NCI-H1048 (cell line): ENCODE data around the gene CCDC107.
"Not testable (repeated sequence)": the region's sequence is repeated elsewhere in the genome, so short reads cannot be mapped to it uniquely, and the experiment has no call there.

Source experiments
- DNase-seq: peaks from one replicate; lab custom pipeline; 2025; lab: John Stamatoyannopoulos, UW

CCDC107 gene

DNA sequence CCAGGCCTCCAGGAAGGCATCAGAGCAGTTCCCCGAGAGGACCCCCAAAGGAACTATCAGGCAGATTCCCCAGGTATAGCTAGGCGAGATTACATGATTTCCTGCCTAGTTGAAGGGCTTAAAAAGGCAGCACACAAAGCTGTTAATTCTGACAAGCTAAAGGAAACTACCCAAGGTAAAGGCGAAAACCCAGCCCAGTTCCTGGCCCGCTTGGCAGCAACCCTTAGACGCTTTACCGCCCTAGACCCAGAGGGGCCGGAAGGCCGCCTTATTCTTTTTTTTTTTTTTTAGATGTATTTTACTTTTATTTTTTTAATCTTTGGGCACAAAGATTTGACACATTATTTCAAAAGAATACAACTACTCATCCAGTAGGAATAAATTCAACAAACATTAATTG lies 19.3 kb upstream of the CCDC107 start:
- DNase-seq, result not testable (repeated sequence)

DNA sequence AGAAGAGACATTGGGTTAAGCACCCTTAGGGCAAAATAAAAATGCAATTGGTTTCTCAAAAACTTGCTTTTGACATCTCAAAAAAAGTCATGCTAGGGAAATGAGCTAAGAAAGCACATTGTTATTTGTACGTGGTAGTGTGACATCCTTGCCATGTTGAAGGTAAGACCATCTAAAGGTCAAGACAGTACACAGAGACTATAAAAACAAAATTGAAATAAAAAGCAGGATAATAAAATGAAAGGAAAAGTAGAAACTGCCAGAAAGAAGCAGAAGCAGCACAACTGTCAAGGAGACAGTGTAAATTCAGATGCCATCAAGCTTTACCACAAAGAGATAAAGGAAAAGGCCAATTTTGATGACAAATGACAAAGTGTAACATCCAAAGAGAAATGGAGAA lies 18.9 kb upstream of the CCDC107 start:
- DNase-seq, result not testable (repeated sequence)

GRCh38 chr9:35639631-35640030 lies 18.5 kb upstream of the CCDC107 start:
- DNase-seq, result no peak

DNA sequence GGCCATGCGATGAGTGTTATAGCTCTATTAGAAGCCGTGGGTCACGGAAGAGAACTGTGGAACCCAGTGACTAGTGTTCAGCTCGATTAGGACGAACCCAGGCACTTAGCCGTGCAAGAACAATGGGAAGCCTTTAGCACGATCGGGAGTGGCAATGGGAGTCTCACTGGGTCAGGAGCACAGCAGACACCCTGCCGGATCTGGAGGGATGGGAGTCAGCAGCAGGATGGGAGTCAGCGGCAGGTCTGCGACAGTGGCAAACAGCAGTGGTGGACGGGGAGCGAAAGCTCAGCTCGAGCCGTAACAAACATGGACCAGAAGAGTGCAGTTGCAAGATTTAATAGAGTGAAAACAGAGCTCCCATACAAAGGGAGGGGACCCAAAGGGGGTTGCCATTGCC lies 17.7 kb upstream of the CCDC107 start:
- DNase-seq, result not testable (repeated sequence)

DNA sequence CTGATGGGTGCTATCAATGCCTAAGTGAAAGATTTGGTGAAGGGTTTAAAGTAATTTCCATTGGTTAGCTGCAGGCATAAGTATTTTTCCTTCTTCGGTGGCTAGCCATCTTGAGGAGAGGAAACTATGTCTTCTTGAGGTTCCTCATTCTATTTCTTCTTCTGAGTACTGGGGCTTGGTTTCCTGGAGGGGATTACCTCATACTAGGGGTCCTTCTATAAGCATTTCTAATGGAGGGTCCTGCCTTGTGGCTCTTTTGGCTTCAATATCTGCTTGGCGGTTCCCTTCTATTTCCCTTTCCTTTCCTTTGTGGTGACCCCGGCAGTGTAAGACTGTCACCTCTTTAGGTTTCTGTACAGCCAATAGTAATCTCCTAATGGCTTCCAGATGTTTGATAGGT lies 16.6 kb upstream of the CCDC107 start:
- not testable (repeated sequence) for DNase-seq

DNA sequence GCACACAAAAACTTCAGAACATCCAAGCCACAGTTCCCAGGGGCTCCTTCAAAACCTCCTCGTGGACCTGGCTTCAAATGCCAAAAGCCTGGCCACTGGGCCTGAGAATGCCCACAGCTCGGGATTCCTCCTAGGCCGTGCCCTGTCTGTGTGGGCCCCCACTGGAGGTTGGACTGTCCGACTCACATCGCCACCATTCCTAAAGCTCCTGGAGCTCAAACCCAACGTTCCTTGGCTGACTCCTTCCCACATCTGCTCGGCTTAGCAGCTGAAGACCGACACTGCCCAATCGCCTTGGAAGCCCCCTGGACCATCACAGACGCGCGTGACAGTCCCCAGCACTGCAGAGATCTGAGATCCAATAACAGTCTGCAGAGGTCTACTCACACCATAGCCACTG lies 15.0 kb upstream of the CCDC107 start:
- DNase-seq, result no peak

DNA sequence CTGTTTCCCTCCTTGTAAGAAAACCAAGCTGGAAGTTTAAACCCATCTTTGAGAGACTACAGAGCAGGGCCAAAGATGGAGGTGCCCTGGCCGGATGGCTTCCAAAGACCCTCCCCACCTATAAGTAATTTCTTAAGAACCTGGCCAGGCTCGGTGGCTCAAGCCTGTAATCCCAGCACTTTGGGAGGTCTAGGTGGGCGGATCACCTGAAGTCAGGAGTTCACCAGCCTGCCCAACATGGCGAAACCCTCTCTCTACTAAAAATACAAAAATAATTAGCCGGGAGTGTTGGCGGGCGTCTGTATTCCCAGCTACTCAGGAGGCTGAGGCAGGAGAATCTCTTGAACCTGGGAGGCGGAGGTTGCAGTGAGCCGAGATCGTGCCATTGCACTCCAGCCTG lies 12.4 kb upstream of the CCDC107 start:
- DNase-seq, result not testable (repeated sequence)

GRCh38 chr9:35646153-35646532 lies 11.9 kb upstream of the CCDC107 start:
- no peak for DNase-seq

DNA sequence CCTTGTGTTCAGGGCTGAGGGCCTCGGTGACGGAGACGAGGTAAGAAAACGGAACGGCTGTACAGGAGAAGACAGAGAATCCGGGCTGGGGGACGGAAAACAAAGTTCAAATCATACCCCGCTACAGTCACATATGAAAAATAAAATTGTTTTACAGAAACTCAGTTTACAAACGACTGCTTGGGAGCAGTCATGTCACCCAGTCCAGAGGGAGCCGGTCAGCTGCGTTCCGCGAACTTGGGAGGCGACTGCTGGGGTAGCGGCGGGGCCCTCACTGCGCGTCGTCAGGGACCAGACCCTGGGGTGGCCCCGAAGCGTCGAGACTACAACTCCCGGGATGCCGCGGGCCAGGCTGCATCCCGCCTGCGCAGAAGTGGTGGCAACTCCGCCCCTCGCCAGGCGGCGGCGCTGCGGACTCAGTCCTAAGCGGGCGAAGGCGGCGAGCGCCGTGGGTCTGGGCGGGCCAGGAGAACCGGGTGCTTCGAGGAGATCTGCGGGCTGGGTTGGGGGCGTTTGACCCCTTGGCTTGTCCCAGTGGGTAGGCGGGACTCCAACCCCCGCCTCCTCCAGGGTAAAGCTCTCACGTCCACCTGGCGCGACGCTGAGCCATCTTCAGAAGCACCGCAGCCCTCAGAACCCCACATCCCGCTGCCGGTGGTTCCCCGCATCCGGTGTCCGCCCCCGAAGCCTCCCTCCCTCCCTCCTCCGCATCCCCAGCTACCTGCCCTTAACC lies 11.4 kb upstream of the CCDC107 start:
- peak; percentile 64 for DNase-seq

DNA sequence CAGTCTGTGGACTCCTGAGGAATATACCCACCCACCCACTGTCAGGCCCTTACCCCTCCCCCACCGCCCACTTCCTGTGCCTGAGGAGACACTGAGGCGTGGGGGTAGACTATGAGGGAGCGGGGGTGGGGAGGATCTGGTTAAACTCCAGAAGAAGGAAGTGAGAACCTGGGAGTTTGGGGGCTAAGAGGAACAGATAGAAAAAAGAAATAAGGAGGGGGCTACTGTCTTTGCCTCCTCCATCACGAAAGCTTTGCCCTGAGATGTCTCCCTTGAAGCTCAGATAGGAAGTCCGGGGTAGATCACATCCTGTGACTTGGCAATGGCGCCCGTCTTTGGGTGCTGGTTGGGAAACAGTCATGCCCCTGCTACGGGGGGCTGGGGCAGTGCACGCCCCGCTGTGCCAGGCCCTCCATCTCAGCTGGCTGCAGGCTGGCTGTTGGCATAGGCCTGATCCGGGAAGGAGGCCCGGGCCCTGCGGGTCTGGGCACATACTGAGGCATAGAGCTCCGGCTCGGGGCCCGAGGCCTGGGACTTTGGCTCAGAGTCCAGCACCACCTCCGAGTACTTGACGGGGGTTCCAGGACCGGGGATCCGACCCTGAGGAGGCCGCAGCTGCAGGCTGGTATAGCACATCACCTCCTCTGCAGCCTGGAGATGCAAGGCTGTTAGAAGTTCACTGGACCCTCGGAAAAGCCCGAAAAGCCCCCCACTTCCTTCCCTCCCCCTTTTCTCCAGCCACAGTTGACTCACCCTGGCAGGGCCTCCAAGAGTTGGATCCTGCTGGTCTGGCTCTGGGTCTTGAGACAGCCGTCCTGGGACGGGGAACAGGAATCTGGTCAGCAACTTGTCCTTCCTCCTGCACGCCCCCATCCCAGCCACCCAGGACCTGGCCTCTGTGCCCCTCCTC lies 8.4 kb upstream of the CCDC107 start:
- DNase-seq, result no peak

GRCh38 chr9:35650341-35651158 lies 7.5 kb upstream of the CCDC107 start, which contains the start of gene SIT1:
SIT1 (minus strand) TSS chr9:35650931; CDS start chr9:35650853, 78 bp downstream.
- no peak for DNase-seq

- DNase-seq, result no peak
Observed at GRCh38 chr9:35651956-35652828, 5.9 kb upstream of the CCDC107 start.

GRCh38 chr9:35652829-35653209 lies 5.3 kb upstream of the CCDC107 start:
- DNase-seq, result no peak

DNA sequence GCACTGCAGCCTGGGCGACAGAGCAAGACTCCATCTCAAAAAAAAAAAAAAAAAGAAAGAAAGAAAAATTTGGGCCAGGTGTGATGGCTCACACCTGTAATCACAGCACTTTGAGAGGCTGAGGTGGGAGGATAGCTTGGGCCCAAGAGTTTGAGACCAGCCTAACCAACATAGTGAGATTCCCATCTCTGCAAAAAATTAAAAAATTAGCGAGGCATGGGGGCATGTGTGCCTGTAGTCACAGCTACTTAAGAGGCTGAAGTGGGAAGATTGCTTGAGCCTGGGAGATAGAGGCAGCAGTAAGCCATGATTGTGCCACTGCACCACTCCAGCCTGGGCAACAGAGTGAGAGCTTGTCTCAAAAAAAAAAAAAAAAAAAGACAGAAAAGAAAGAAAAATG lies 4.5 kb upstream of the CCDC107 start:
- no peak for DNase-seq

- no peak for DNase-seq
Observed at GRCh38 chr9:35656348-35656747, 1.7 kb upstream of the CCDC107 start.

GRCh38 chr9:35656831-35657545 lies 1.1 kb upstream of the CCDC107 start:
- DNase-seq, result no peak

GRCh38 chr9:35657546-35658136 lies 451 bp upstream of the CCDC107 start, which contains the start of gene RMRP:
RMRP (minus strand) TSS chr9:35658019.
- peak; percentile 97 for DNase-seq

GRCh38 chr9:35658968-35659220 lies 802 bp downstream of the CCDC107 start:
- DNase-seq, result no peak

DNA sequence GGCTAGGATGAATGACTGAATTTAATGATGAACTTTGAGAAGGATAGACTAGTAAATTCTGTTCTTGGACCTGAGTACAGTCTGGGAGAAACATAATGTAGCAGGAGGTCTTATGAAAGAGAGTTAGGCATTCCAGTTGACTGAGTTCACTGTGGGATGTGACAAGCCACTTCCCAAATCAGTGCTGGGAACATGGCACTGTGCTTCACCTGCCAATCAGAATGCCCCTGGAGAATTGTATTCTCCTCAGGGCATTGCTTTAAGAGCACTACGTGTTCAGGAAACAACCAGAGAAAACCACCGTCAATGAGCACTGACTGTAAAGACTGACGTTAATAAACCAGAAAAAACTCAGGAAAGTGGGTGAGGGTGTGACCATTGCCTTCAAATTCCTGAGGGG lies 1.2 kb downstream of the CCDC107 start:
- no peak for DNase-seq

- DNase-seq, result no peak
Observed at GRCh38 chr9:35660966-35661415, 2.9 kb downstream of the CCDC107 start.
